Gastrocnemius medialis (tissue), 4 donors: ENCODE measurements around the gene NPTX2. TPM values are rescaled to one million over a fixed set of nuclear protein-coding genes. Genes with fewer than 3 reads are reported as not detected.

Source experiments
- ATAC-seq, 2 donors: fragments of 150-250 bp; one replicate each; pipeline ENCODE4 v1.9.1; 2016
- DNase-seq, 2 donors: peaks; one replicate each; pipeline ENCODE4 v3.0.0-alpha.2; 2019
- H3K27ac ChIP-seq, 4 donors: fragments of 200-600 bp; sonication (generic); 1 replicate in 1 of 4; 2 replicates in 3 of 4; pipeline ENCODE4 v1.5.1; 2016 to 2018; ENCODE audit warnings: mild to moderate bottlenecking in 2 of 4, moderate library complexity in 1 of 4
- H3K27me3 ChIP-seq, 3 donors: fragments of 200-600 bp; sonication (generic) in 2 of 3; 1 replicate in 1 of 3; 2 replicates in 2 of 3; pipeline versions ENCODE4 v1.5.1 to v1.6.0; 2016 to 2019; ENCODE audit warnings: mild to moderate bottlenecking in 1 of 3, moderate library complexity in 1 of 3
- H3K36me3 ChIP-seq, 2 donors: fragments of 200-600 bp; sonication (generic) in 1 of 2; one replicate each; pipeline ENCODE4 v1.5.1; 2017 to 2018
- H3K4me1 ChIP-seq, 2 donors: fragments of 200-600 bp; sonication (generic) in 1 of 2; one replicate each; pipeline ENCODE4 v1.5.1; 2016 to 2017; ENCODE audit warnings: mild to moderate bottlenecking in 2 of 2
- H3K4me3 ChIP-seq, 4 donors: fragments of 200-600 bp; sonication (generic) in 3 of 4; 1 replicate in 1 of 4; 2 replicates in 3 of 4; pipeline ENCODE4 v1.5.1; 2016 to 2019; ENCODE audit warnings: mild to moderate bottlenecking in 2 of 4
- H3K9me3 ChIP-seq, 3 donors: fragments of 200-600 bp; sonication (generic) in 2 of 3; 1 replicate in 1 of 3; 2 replicates in 2 of 3; pipeline ENCODE4 v1.5.1; 2016 to 2019
- CTCF ChIP-seq, 5 experiments: fragments of 450-650 bp in 3 of 5; fragments of 200-600 bp in 2 of 5; sonication (generic) in 2 of 5; IDR thresholded peaks in 4 of 5; conservative IDR thresholded peaks in 1 of 5; 1 replicate in 4 of 5; 2 replicates in 1 of 5; pipeline ENCODE4 v1.5.1; 2016 to 2019; ENCODE audit warnings: antibody characterized with exemption in 5 of 5, mild to moderate bottlenecking in 3 of 5, moderate library complexity in 3 of 5
- POLR2A ChIP-seq, 2 donors: fragments of 450-650 bp; IDR thresholded peaks; one replicate each; pipeline ENCODE4 v1.6.1; 2017; ENCODE audit warnings: antibody characterized with exemption in 2 of 2, mild to moderate bottlenecking in 2 of 2, moderate library complexity in 2 of 2
- in situ Hi-C, 4 donors: fragments of 200-750 bp; cut with MboI; loops; one replicate each; pipeline versions ENCODE4 v1.15.0 to v1.8.0; 2017; ENCODE audit warnings: low sequenced_read_pairs in 4 of 4
- intact Hi-C: fragments of 100-400 bp; cut with DNase I; formaldehyde crosslinking; loops from one replicate; pipeline ENCODE4 v1.15.1; 2023; ENCODE audit warnings: low total_unique reads
- total RNA-seq, 4 donors: library from RNA; depleted of rRNA; stranded (reverse); fragments of >200 nt; gene quantifications; one replicate each; pipeline versions ENCODE4 v1.1.0 to v1.2.3, GENCODE V29; 2016

Gene NPTX2
- total RNA-seq, 4 donors from 2014 or later: 9.6 to 22.7 (median 16.6) TPM

- ATAC-seq: no peak
- Histone ChIP-seq H3K9me3 (no peaks in the 10 kb centered on the region), H3K27ac (no peak overlapping the region), H3K27me3 (peaks cover 0 to 5% (median 0%) of the 10 kb centered on the region in 3 donors), H3K4me1 (no peaks in the 10 kb centered on the region), H3K4me3 (no peak overlapping the region), H3K36me3 (no peaks in the 10 kb centered on the region)
- in situ Hi-C loops (no loop called here), intact Hi-C loops (no loop called here)
- TF ChIP-seq POLR2A (IDR thresholded peaks at IDR 0.05): no peak
- TF ChIP-seq CTCF (IDR thresholded peaks at IDR 0.05 in 4 of 5, conservative IDR thresholded peaks at IDR 0.05 in 1 of 5): no peak
- DNase-seq: no peak
Measured at GRCh38 chr7:98626460-98627412, 9.7 kb downstream of the NPTX2 start.

GRCh38 chr7:98627413-98627790 lies 10.3 kb downstream of the NPTX2 start:
- Histone ChIP-seq H3K27me3 (peaks cover 0 to 5% (median 0%) of the 10 kb centered on the region in 3 donors), H3K9me3 (no peaks in the 10 kb centered on the region), H3K27ac (no peak overlapping the region), H3K36me3 (no peaks in the 10 kb centered on the region), H3K4me3 (no peak overlapping the region), H3K4me1 (no peaks in the 10 kb centered on the region)
- no peak for DNase-seq
- intact Hi-C loops (no loop called here), in situ Hi-C loops (no loop called here)
- TF ChIP-seq CTCF (IDR thresholded peaks at IDR 0.05 in 4 of 5, conservative IDR thresholded peaks at IDR 0.05 in 1 of 5): no peak
- no peak for TF ChIP-seq POLR2A (IDR thresholded peaks at IDR 0.05)
- no peak for ATAC-seq

GRCh38 chr7:98628418-98628817 lies 11.3 kb downstream of the NPTX2 start:
- no peaks in the 10 kb centered on the region for H3K9me3 ChIP-seq
- H3K36me3 ChIP-seq: no peaks in the 10 kb centered on the region
- no peaks in the 10 kb centered on the region for H3K4me1 ChIP-seq
- TF ChIP-seq CTCF (IDR thresholded peaks at IDR 0.05 in 4 of 5, conservative IDR thresholded peaks at IDR 0.05 in 1 of 5): no peak
- TF ChIP-seq POLR2A (IDR thresholded peaks at IDR 0.05): no peak
- H3K27me3 ChIP-seq: peaks cover 0 to 5% (median 0%) of the 10 kb centered on the region in 3 donors
- ATAC-seq (no peak), DNase-seq (no peak)
- H3K27ac ChIP-seq: no peak overlapping the region
- no peak overlapping the region for H3K4me3 ChIP-seq
- intact Hi-C loops: no loop called here
- in situ Hi-C loops: no loop called here

GRCh38 chr7:98629001-98629431 lies 11.9 kb downstream of the NPTX2 start:
- intact Hi-C loops (no loop called here), in situ Hi-C loops (no loop called here)
- no peak overlapping the region for H3K4me3 ChIP-seq
- no peaks in the 10 kb centered on the region for H3K4me1 ChIP-seq
- H3K27me3 ChIP-seq: peaks cover 0 to 5% (median 0%) of the 10 kb centered on the region in 3 donors
- no peak for ATAC-seq
- no peak overlapping the region for H3K27ac ChIP-seq
- H3K36me3 ChIP-seq: no peaks in the 10 kb centered on the region
- no peak for DNase-seq
- H3K9me3 ChIP-seq: no peaks in the 10 kb centered on the region
- TF ChIP-seq POLR2A (IDR thresholded peaks at IDR 0.05): no peak
- TF ChIP-seq CTCF (IDR thresholded peaks at IDR 0.05 in 4 of 5, conservative IDR thresholded peaks at IDR 0.05 in 1 of 5): no peak
